GM12864 (cell line): Measurements from ENCODE around the gene SMIM24.

Experiments used
- DNase-seq: peaks from one replicate; pipeline ENCODE4 v3.0.0-alpha.2; 2011; ENCODE audit warnings: low read depth
- H3K4me3 ChIP-seq: 2 replicates; pipeline ENCODE4 v1.5.1; 2011; ENCODE audit warnings: mild to moderate bottlenecking, low read depth, low read length, control low read depth
- CTCF ChIP-seq: IDR thresholded peaks from 2 replicates; pipeline ENCODE4 v1.5.1; 2011; ENCODE audit warnings: low read depth, mild to moderate bottlenecking, moderate library complexity, low read length, control low read depth, inconsistent platforms; ENCODE audit errors: missing control alignments

SMIM24 gene

GRCh38 chr19:3481241-3482090 lies 1.1 kb upstream of the SMIM24 start:
- DNase-seq = no peak
- no peak overlapping the region for H3K4me3 ChIP-seq

GRCh38 chr19:3479834-3480215 lies 500 bp downstream of the SMIM24 start:
- no peak for TF ChIP-seq CTCF
- no peak for DNase-seq
- no peak overlapping the region for H3K4me3 ChIP-seq

More at GRCh38 chr19:3481241-3482090, 1.1 kb upstream of the SMIM24 start:
- no peak for TF ChIP-seq CTCF

- TF ChIP-seq CTCF = no peak
- no peak overlapping the region for H3K4me3 ChIP-seq
- no peak for DNase-seq
Measured at GRCh38 chr19:3479177-3479833, 1.0 kb downstream of the SMIM24 start.

- H3K4me3 ChIP-seq = no peak overlapping the region
- DNase-seq = no peak
- TF ChIP-seq CTCF = no peak
Measured at GRCh38 chr19:3478409-3479176, 1.7 kb downstream of the SMIM24 start.

GRCh38 chr19:3477951-3478350 lies 2.4 kb downstream of the SMIM24 start:
- TF ChIP-seq CTCF = no peak
- no peak for DNase-seq
- no peak overlapping the region for H3K4me3 ChIP-seq

GRCh38 chr19:3477506-3477905 lies 2.8 kb downstream of the SMIM24 start:
- no peak for TF ChIP-seq CTCF
- DNase-seq = no peak
- no peak overlapping the region for H3K4me3 ChIP-seq
